Brain microvascular endothelial cell (primary cell): ENCODE results near the gene PLAC1.

ENCODE experiments used
- DNase-seq: peaks from one replicate; pipeline ENCODE4 v3.0.0-alpha.2; 2020
- H3K27ac ChIP-seq: fragments of 250-450 bp; sonication (Bioruptor Pico); 2 replicates; pipeline ENCODE4 v1.5.1; 2020; ENCODE audit warnings: mild to moderate bottlenecking, moderate library complexity
- H3K27me3 ChIP-seq: fragments of 250-450 bp; sonication (Bioruptor Pico); replicated peaks from 2 replicates; pipeline ENCODE4 v1.5.1; 2020; ENCODE audit warnings: mild to moderate bottlenecking
- H3K36me3 ChIP-seq: fragments of 250-450 bp; sonication (Bioruptor Pico); replicated peaks from 2 replicates; pipeline ENCODE4 v1.5.1; 2020; ENCODE audit warnings: mild to moderate bottlenecking
- H3K4me3 ChIP-seq: 2 replicates; pipeline ENCODE4 v1.5.1; 2011; ENCODE audit warnings: low read depth, mild to moderate bottlenecking, control low read depth, low read length, moderate library complexity
- CTCF ChIP-seq: IDR thresholded peaks from 2 replicates; pipeline ENCODE4 v1.5.1; 2011; ENCODE audit warnings: low read depth, mild to moderate bottlenecking, moderate library complexity, low read length, control low read depth, inconsistent platforms; ENCODE audit errors: missing control alignments
- in situ Hi-C: cut with HindIII; loops from 2 replicates; pipeline ENCODE4 v1.10.0; 2017; ENCODE audit warnings: low sequenced_read_pairs, low pct_ligation_motif_present

The PLAC1 gene

DNA sequence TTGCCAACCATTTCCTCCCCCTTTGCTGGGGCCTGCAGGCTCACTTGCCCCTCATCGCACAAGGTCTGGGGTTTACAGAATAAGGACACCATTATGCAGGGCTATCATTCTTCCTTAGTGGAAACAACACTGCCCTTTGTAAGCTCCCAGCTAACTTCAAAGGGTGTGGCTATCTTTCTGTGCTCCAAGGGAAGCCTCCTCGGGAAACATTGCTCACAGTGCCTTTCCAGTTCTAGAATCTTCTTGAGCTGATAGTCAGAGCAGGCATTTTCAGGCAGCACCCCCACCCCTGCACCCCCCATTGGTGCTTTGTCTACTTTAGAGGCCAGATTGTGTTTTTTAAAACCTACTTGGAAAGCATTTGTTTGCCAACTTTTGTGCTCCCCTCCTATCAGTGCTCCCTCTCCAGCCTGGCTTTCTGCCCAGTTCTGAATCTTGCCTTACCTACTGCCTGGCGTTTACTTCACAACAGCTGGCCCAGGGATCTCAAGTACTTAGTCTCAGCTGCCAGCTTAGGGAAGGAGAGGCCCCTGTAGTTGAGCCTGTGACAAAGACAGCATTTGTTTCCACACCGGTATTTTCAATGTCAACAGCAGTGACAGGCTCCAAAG is 53.5 kb downstream of the PLAC1 start:
- in situ Hi-C loops = no loop called here
- no peaks in the 10 kb centered on the region for H3K27me3 ChIP-seq

GRCh38 chrX:134603806-134604700 is 54.2 kb downstream of the PLAC1 start:
- in situ Hi-C loops = no loop called here
- peak; percentile 75 for DNase-seq

More for the DNA sequence above, 53.5 kb downstream of the PLAC1 start:
- Histone ChIP-seq H3K4me3 (no peak overlapping the region), H3K36me3 (no peaks in the 10 kb centered on the region), H3K27ac (peak overlapping the region; percentile 67)
- TF ChIP-seq CTCF = no peak
- no peak for DNase-seq

DNA sequence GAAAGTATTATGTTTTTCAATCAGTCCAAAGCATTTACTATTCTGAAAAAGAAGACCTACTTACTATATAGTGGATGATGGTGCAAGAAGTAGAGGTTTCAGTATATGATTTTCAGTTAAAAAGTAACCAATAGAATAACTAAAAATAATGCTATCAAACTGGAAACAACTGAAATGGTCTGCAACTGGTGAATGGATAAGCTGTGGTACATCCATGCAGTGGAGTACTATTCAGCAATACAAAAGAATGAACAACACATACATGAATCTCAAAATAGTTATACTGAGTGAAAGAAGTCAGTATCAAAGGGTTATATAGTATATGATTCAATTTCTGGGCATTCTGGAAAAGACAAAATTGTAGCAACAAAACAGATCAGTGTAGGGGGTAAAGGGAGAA is 55.9 kb downstream of the PLAC1 start:
- H3K27me3 ChIP-seq = no peaks in the 10 kb centered on the region
- in situ Hi-C loops = no loop called here
- no peaks in the 10 kb centered on the region for H3K36me3 ChIP-seq
- DNase-seq = no peak
- no peak overlapping the region for H3K27ac ChIP-seq
- no peak for TF ChIP-seq CTCF
- H3K4me3 ChIP-seq = no peak overlapping the region

More at GRCh38 chrX:134603806-134604700, 54.2 kb downstream of the PLAC1 start:
- Histone ChIP-seq H3K27ac (peak overlapping the region; percentile 67), H3K36me3 (no peaks in the 10 kb centered on the region), H3K4me3 (no peak overlapping the region), H3K27me3 (no peaks in the 10 kb centered on the region)
- peak; percentile 41 for TF ChIP-seq CTCF

- H3K36me3 ChIP-seq = no peaks in the 10 kb centered on the region
- H3K27ac ChIP-seq = no peak overlapping the region
- no peak for TF ChIP-seq CTCF
- in situ Hi-C loops = no loop called here
- no peak for DNase-seq
- no peaks in the 10 kb centered on the region for H3K27me3 ChIP-seq
- H3K4me3 ChIP-seq = no peak overlapping the region
Measured at GRCh38 chrX:134601240-134601765, 57.0 kb downstream of the PLAC1 start.

- no peak overlapping the region for H3K4me3 ChIP-seq
- in situ Hi-C loops = no loop called here
- TF ChIP-seq CTCF = no peak
Measured at GRCh38 chrX:134600714-134601113, 57.6 kb downstream of the PLAC1 start.

More at GRCh38 chrX:134600714-134601113, 57.6 kb downstream of the PLAC1 start:
- Histone ChIP-seq H3K27me3 (no peaks in the 10 kb centered on the region), H3K36me3 (no peaks in the 10 kb centered on the region), H3K27ac (no peak overlapping the region)
- DNase-seq = no peak
